NCI-H146 treated with DMSO at 0.1 percent for 48 hours (cell line): ENCODE measurements around the gene ANKFY1.
A peak's percentile ranks its signal among the peaks of the same experiment; 100 is the strongest.
"Not testable (repeated sequence)": the region's sequence is repeated elsewhere in the genome, so short reads cannot be mapped to it uniquely, and the experiment has no call there.

Experiments used
- DNase-seq: peaks from one replicate; lab custom pipeline; 2025; ENCODE audit not compliant: unreplicated experiment; lab: John Stamatoyannopoulos, UW

The ANKFY1 gene

DNA sequence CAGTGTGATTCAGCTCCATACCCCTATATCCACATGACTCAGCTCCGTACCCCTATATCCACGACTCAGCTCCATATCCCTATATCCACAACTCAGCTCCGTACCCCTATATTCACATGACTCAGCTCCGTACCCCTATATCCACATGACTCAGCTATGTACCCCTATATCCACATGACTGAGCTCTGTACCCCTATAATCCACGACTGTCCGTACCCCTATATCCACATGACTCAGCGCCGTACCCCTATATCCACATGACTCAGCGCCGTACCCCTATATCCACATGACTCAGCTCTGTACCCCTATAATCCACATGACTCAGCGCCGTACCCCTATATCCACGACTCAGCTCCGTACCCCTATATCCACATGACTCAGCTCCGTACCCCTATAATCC is 104.0 kb downstream of the ANKFY1 start:
- no peak for DNase-seq

DNA sequence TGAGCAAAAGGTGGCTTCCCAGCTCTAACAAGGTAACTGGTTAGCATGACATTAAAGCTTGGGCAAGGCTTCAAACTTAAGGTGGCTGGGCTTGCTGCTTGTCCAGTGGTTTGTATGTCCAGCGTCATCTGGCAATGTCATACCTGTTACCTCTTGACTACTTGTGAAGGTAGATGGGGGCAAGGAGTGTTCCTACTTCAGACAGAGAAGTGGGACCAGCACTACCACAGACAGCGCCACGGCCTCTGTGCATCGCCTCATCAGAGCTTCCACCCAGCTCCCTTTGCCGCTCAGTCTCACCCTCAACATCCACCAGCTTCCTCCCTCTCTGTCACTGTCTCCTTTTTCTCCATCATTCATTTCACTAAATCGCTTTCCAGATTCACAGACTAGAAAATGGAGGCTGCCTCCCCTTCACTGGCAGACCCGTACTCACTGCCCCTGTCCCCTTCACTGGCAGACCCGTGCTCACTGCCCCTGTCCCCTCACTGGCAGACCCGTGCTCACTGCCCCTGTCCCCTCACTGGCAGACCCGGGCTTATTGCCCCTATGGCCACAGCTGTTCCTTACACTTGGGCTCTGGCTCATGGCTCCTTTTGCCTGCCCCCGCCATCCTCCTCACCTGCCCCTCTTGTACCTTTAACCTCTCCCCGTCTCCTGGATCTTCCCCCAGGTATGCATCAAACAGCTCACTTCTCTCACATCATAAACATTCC is 106.0 kb downstream of the ANKFY1 start:
- DNase-seq, result no peak

DNA sequence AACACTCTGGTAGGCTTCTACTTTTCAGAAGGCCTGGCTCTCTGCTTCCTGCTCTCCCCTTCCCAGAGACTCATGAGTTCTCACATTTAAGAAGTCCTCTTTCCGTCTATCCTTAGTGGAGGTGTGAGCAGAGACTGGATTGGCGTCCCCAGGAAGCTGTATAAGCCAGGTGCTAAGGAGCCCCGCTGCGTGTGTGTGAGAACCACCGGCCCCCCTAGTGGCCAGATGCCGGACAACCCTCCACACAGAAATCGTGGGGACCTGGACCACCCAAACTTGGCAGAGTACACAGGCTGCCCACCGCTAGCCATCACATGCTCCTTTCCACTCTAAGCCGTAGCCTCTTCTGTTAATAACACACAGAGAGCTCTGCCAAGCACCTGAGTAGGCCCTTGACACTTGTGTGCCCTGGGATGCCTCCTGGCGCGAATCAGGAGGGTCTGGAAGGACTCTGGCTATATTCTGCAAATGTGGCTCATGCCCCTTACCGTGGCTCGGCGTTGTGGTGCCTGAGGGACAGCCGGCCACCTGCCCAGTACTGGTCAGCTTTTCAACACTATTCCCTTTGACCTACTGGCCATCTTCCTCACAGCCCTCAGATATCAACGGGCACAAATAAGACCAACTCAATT is 106.9 kb downstream of the ANKFY1 start:
- DNase-seq, result no peak

DNA sequence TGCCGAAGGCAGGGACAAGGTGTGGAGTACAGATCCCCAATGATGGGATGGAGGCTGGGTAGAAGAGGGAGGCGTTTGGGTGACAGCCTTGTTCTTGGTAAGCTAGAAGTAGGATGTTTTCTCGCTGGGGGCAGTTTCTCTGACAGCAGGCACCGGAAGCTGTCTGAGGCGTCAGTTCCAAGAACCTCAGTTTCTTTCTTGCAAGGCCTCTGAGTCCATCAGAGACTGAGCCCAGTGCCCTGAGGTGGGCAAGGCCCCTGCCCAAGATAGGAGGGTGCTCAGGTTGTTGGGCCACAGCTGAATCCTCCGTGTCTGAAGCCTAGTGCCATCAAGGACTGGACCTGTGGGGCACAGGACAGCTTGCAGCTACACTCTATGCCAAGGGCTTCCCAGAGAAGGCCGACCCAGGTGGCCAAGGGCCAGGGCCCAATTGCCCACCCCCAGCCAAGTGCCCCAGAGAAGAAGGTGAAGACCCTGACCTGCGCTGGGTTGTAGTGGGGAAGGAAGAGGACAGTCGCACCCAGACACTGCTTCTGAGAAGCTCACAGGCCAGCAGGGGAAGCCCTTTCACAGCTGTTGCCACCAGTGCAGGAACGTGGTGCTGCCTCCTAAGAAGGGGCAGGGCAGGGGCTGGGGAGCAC is 107.7 kb downstream of the ANKFY1 start:
- no peak for DNase-seq

DNA sequence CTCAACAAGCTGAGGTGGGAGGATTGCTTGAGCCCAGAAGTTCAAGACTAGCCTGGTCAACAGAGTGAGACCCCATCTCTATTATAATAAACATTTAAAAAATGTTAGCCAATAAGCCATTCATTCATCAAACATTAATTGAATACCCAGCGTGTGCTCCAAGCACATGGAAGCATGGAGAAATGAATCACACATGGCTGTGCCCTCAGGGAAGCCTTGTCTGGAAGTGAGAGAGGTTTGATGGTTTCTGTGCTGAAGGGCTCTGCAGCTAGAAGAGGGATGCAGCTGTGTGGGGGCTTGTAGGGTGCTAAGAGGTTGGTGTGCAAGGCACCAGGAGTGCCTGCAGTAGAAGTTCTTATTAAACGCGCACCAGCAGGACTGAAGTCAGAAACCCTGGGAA is 109.6 kb downstream of the ANKFY1 start:
- no peak for DNase-seq

DNA sequence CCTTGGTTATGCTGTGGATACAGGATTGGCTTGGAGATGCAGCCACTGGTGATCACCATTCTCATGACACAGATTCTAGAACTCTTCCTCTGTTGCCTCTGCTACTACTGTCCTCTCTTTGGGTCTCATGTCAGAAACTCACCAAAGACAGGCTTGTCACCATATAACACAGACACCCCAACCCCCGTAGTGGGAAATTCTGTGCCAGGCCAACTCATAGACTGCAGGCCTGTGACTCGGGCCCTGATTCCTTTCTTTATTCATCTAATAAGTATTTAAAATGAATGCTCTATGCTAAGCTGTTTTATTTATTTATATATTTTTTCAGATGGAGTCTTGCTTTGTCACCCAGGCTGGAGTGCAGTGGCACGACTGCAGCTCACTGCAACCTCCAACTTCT is 111.3 kb downstream of the ANKFY1 start:
- no peak for DNase-seq

DNA sequence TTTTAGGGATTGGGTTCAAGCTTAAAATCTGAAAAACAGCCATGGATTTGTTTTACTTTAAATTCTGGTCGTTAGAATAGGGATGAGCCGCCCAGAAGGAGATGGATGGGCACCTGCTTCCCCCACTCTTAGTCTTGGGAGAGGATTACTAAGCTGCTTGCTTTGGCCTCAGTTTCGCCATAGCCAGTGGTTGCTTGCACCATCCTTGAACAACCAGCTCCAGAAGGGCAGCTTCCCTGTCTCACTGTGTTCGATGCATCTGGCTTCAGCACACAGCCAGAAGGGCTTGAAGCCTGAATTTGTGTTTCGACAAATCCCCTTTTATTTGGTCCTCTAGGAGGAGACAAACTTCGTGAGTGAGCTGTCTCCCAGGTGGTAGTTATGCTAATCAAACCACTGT is 113.7 kb downstream of the ANKFY1 start:
- no peak for DNase-seq

DNA sequence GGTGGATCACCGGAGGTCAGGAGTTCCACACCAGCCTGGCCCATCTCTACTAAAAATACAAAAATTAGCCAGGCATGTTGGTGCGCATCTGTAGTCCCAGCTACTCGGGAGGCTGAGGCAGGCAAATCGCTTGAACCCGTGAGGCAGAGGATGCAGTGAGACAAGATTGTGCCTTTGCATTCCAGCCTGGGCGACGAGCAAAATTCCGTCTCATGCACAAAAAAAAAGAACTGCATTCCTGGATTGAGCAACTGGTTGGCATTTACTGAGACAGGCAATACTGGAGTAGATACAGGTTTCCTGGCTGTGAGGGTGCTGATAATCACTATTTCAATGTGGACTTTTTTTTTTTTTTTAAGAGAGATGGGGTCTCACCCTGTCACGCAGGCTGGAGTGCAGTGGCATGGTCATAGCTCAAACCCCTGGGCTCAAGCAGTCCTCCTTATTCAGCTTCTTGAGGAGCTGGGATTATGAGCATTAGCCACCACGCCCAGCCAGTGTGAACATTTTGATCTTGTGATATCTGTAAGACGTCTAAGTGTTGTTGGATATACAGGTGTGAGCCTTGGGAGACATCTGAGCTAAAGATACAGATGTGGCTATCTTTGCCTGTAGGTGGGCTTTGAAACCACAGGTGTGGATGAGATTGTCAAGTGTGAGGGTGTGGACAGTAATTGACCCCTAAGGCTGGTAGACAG is 115.0 kb downstream of the ANKFY1 start:
- DNase-seq, result no peak

DNA sequence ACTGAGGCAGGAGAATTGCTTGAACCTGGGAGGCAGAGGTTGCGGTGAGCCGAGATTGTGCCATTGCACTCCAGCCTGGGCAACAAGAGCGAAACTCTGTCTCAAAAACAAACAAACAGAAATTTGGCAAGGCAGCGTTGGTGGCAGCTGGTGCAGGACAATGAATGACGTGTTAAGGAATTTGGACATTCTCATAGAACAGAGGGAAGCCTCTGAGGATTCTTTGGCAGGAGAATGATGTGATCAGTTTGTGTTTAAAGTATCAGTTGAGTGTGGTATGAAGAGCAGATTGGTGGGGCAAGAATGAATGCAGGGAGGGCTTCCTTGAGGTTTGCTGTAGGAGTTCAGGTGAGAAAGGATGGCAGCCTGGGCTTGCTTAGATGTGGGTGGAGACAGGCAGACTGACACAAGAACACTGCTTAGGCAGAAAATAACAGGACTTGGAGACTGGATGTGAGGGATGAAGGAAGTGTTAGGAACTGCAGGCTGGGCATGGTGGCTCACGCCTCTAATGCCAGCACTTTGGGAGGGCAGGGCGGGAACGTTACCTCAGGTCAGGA is 115.9 kb downstream of the ANKFY1 start:
- no peak for DNase-seq

DNA sequence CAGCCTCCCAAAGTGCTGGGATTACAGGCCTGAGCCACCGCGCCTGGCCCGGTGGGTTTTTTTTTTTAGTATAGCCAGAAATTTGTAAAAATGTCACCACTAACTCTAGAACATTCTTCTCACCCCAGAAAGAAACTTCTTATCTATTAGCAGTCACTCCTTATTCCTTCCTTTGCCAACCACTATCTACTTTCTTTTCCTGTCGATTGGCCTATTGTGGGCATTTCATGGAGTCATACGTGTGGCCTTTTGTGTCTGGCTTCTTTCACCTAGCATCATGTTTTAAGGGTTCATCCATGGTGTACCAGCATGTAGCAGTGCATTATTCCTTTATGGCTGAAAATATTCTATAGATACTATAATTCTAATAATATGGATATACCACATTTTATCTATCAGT is 117.1 kb downstream of the ANKFY1 start:
- no peak for DNase-seq

DNA sequence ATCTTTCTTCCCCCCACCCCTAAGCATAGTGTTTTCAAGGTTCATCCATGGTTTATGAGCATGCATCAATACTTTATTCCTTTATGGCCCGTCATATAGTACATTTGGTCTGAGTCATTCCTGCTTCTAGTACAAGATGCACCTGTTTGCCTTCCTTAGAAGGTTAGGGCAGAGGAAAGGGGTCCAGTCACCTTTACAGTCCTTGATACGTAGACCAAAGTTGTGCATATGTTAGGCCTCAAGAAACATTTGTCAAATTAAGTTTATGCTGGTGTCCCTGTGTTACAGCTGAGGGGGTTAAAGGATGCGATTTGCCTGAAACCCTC is 119.4 kb downstream of the ANKFY1 start:
- DNase-seq, result no peak

DNA sequence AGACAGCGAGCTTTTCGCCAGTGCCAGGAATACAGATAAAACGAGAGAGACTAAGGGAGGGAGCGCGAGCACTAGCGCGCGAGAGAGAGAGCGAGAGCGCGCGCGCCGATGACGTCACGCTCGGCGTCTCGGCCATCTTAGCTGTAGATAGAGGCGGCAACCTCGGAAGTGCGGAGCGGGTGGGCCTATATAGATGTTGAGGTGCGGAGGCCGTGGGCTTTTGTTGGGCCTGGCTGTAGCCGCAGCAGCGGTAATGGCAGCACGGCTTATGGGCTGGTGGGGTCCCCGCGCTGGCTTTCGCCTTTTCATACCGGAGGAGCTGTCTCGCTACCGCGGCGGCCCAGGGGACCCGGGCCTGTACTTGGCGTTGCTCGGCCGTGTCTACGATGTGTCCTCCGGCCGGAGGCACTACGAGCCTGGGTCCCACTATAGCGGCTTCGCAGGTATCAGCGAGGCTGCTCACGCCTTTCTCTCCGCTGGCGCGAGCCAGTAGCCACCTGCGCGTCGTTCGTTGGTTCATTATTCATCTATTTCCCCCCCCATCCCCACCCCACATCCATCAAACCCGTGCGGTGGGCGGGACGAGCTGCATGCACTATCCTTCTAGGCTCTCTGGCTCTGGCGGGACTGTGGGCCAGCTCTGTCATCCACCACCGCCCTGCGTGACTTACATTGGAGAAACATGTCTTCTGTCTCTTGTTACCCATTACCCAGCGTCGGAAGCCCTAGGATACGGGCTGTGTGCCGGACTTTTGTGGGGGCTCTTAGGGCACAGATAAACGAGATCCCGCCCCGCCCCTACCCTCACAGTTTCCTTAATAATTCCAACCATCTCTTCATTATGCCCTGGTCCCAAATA is 120.0 kb downstream of the ANKFY1 start:
- peak; percentile 89 for DNase-seq

DNA sequence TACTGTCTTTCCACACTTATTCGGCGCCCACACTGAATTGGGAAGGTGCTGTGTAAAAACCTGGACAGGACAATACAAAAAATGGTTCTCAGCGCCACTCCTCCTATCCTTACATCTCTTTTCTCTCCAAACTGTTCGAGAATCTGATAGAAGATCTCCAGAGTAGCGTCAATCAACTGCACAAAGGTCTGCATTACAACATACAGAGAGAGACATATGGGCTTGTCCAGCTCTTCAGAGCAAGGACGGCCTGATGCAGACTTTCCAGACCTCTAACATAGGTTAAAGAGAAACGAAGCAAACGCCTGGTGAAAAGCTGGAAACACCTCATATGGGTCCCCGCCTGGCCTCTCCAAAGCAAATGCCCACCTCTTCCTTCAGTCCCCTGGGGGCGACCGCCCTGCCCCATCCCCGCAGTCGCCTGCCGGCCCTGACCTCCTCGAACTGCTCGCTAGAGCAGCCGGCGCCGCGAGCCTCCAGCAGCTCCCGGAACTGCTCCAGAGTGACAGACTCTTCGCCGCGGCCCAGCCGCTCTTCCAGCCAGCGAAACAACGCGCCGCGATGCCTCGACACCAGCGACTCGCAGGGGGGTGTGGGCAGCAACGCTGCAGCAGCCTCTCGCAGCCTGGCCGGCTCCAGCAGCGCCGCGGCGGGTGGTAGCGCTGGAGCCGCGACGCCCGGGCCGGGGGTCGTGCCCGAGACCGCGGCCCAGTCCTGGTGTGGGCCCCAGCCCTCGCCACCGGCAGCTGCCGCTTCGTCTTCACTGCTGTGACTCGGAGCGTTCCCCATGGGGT is 121.5 kb downstream of the ANKFY1 start:
- DNase-seq, result no peak

DNA sequence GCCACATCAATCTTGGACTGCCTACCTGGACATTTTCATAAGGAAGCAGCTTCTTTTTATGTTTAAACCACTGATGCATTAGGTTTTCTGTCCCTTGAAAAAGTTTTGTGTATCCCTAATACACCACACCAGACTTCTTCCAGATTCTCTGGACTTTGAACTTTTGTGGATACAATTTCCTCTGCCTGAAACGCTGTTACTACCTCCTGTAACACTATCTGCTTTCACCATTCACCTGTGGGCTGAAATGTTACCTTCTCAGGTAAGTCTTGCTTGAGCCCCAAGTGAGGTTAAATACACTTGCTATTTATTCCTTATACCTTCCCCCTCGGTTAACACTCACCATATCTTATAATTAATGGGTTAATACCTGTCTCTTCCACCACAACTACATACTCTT is 123.7 kb downstream of the ANKFY1 start:
- DNase-seq, result no peak

DNA sequence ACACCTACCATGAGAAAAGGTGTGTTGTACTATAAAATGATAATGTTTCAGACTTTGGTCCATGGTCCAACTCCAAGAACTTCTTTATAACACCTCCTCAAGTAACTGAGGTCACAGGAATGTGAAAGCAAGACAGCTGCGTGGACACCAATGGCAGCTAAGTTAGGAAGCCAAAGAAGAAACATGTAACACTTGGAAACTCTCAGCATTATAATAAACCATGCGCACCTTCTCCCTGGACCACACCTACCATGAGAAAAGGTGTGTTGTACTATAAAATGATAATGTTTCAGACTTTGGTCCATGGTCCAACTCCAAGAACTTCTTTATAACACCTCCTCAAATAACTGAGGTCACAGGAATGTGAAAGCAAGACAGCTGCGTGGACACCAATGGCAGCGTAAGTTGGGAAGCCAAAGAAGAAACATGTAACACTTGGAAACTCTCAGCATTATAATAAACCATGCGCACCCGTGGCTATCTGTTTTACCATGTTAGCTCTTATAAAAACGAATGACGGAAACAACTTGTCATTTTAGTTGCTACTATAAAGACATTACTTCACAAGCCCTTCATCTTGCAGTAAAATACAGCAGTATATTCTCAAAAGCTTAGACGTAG is 124.8 kb downstream of the ANKFY1 start:
- not testable (repeated sequence) for DNase-seq

DNA sequence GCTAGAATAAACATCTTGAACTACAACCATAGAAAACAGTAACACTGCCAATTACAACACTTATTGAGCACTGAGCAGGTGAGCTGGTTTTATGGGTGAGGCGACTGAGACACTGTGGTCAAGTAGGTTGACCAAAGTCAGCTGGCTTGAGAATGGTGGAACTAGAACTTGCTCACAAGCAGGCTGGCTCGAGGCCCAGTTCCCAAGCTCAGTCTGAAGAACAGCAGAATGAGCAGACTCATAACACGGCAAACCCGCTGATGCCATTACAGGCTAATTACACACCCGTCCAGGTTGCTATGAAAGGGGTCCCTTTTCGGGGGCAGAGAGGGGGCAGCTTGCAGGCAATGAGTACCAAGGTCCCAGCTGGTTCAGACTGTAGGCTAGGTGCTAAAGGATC is 127.4 kb downstream of the ANKFY1 start:
- DNase-seq, result no peak

DNA sequence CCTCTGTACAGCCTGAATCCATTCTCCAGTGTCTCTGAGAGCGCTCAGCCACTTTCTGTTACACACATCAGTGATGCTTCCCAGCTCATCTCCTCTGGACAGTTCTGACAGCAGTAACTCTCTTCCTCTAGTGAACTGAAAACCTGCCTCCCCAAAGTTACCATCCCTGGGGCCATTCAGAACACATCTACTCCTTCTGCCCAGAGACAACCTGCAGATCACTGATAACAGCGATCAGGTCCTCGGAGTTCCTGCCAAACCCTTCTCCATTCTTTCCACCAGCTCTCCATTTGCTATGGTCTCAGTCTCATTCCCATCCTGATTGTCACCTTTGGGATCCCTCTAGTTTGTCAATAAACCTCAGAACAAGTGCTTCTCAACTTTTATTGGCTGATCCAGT is 128.3 kb downstream of the ANKFY1 start:
- DNase-seq, result no peak

DNA sequence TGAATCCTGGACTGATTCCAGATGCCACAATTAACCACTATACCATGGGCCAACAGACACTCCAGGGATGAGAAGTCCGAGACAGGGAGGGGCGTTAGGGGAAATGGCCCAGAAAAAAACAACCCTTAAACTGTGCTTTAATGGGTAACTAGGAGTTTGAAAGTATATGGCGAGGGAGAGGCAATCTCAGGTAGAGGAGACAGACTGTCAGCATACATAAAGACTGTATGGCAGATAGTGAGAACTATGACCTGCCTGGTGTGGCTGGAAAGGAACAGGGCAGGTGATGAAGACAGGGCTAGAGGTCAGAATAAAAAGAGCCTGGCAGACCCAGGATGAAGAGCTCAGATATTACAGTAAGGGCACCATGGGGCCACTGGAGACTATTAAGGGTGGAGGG is 129.1 kb downstream of the ANKFY1 start:
- DNase-seq, result no peak

DNA sequence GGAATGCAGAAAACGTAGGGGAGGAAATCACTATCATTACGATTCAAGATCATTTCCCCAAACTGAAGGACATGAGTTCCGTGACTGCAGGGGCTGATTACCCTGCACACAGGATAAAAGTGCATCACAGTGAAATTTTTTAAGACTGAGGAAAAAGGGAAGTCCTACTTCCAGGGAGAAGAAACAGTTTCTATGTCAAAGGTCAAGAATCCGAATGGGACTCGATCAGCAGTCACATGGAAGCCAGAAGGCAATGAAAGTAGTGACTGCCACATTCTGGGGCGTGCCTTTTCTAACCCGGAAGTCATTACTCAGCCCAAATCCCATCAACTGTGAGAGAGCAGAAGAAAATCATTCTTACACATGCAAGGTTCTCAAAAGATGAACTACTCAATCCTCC is 133.1 kb downstream of the ANKFY1 start:
- DNase-seq, result no peak

DNA sequence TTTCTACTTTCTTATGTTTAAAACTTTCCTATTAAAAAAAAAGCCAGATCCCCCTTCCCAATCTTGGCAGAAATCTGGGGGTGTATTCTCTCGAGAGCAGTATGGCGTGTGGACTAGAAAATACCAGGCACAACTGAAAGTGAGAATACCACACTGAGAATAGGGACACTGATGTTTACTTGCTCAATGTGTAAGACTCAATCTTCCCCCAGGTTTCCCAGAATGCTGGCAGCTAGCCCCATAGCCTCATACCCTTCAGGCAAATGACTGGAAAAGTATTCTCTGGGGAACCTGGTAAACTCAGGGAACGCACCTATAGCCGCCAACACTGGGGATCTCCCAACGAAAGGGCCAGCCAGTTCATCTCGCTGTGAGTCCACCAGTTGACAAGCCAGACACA is 136.2 kb downstream of the ANKFY1 start:
- no peak for DNase-seq
